Activated B cell treated with CpG ODN at 0.5 μM for 24 hours (primary cell): ENCODE measurements around the gene SMCO2. TPM values are rescaled to one million over a fixed set of nuclear protein-coding genes. Genes with fewer than 3 reads are reported as not detected.

ENCODE experiments used
- ATAC-seq: fragments of 200-7000 bp; cut with Tn5 transposase; one replicate; pipeline ENCODE4 v1.10.0; 2021; ENCODE audit warnings: low read depth, mild to moderate bottlenecking, moderate library complexity
- CTCF ChIA-PET: fragments of 350-600 bp; sonication (Branson Sonifier 250); formaldehyde crosslinking; loops from one replicate; lab custom pipeline; 2021; ENCODE audit warnings: antibody characterized with exemption; lab: Charles Lee
- POLR2A ChIA-PET: fragments of 350-600 bp; sonication (Branson Sonifier 250); formaldehyde crosslinking; loops from one replicate; lab custom pipeline; 2021; ENCODE audit warnings: antibody characterized with exemption; lab: Charles Lee
- DNase-seq: peaks from one replicate; pipeline ENCODE4 v3.0.0; 2022
- H3K27ac Mint-ChIP-seq: one replicate; pipeline ENCODE4 v1.8.0; 2020; ENCODE audit warnings: mixed read lengths
- H3K27me3 Mint-ChIP-seq: one replicate; pipeline ENCODE4 v1.8.0; 2021; ENCODE audit warnings: mixed read lengths
- H3K36me3 Mint-ChIP-seq: one replicate; pipeline ENCODE4 v1.8.0; 2021; ENCODE audit warnings: low read depth, mixed read lengths
- H3K4me1 Mint-ChIP-seq: one replicate; pipeline ENCODE4 v1.8.0; 2021; ENCODE audit warnings: mixed read lengths
- H3K4me3 Mint-ChIP-seq: one replicate; pipeline ENCODE4 v1.8.0; 2020; ENCODE audit warnings: mild to moderate bottlenecking, mixed read lengths
- H3K9me3 Mint-ChIP-seq: one replicate; pipeline ENCODE4 v1.8.0; 2020; ENCODE audit warnings: mixed read lengths
- intact Hi-C: fragments of 100-400 bp; cut with micrococcal nuclease; formaldehyde crosslinking; loops from one replicate; pipeline ENCODE4 v1.15.1; 2024
- total RNA-seq: library from RNA; stranded (reverse); gene quantifications from 2 replicates; pipeline ENCODE4 v1.2.3, GENCODE V29; 2022
- TF ChIP-seq, protein P1 (sequence below): fragments of 200-600 bp; IDR thresholded peaks from one replicate; pipeline ENCODE4 v1.8.0; 2022; ENCODE audit warnings: antibody characterized with exemption, mild to moderate bottlenecking

SMCO2 gene
- total RNA-seq, 1 donor from 2014 or later, result not detected

DNA sequence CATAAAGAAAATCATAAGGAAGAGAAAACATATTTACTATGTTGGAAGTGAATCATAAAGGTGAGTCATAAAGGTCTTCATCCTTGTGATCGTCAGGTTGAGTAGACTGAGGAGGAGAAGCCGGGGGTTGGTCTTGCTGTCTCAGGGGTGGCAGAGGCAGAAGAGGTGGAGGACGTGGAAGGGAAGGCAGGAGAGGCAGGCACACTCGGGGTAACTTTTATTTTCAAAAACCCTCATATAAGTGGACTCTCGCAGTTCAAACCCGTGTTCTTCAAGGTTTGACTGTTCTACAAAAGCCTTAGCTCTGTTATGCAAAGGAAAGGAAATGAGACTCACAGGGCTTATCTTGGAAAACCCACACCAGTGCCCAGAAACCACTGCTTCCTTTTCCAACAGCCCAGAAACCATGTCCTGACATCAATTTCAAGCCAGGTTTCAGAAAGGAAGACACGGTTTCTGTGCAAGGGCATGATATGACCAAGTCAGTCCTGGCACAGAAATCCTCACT is 14.0 kb downstream of the SMCO2 start:
- ChIA-PET POLR2A (no interaction called here), CTCF (interaction anchor here (0.6 to 2.3 kb wide), 2 partner anchors 26 to 774 kb away, joined by 3 to 5 read pairs; no protein-coding TSS in a partner anchor)
- peaks cover 5% of the 10 kb centered on the region for H3K4me1 Mint-ChIP-seq
- intact Hi-C loops, result no loop called here
- DNase-seq (no peak), ATAC-seq (no peak)
- peaks cover 20% of the 10 kb centered on the region for H3K27me3 Mint-ChIP-seq
- TF ChIP-seq, protein P1, sequence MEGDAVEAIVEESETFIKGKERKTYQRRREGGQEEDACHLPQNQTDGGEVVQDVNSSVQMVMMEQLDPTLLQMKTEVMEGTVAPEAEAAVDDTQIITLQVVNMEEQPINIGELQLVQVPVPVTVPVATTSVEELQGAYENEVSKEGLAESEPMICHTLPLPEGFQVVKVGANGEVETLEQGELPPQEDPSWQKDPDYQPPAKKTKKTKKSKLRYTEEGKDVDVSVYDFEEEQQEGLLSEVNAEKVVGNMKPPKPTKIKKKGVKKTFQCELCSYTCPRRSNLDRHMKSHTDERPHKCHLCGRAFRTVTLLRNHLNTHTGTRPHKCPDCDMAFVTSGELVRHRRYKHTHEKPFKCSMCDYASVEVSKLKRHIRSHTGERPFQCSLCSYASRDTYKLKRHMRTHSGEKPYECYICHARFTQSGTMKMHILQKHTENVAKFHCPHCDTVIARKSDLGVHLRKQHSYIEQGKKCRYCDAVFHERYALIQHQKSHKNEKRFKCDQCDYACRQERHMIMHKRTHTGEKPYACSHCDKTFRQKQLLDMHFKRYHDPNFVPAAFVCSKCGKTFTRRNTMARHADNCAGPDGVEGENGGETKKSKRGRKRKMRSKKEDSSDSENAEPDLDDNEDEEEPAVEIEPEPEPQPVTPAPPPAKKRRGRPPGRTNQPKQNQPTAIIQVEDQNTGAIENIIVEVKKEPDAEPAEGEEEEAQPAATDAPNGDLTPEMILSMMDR, result no peak
- peaks cover 3% of the 10 kb centered on the region for H3K9me3 Mint-ChIP-seq
- no peak overlapping the region for H3K27ac Mint-ChIP-seq
- no peak overlapping the region for H3K4me3 Mint-ChIP-seq
- H3K36me3 Mint-ChIP-seq, result no peaks in the 10 kb centered on the region

DNA sequence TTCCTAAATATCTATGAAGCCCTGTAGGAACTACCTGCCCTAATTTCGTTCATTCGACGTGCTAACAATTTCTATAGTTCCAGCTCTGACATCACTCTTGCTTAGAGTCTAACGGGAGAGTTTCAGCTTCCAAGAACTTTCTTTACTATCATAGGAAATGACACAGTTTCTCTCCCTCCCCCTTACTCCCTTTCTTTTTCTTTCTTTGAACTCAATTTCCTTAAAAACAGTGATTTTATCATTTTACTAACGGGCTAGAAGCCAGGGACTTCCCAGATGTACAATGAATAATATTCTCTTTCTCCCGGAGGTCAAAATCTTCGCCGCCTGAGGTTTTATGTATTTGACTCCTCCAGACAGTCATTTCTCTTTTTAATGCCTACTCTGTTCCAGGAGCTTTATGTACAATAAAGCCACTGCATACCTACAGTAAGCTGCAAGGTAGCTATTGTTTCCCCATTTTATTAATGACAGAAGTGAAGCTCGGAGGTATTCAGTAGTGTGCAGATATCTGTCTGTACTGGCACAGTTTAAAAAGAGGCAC is 15.7 kb downstream of the SMCO2 start:
- H3K27ac Mint-ChIP-seq, result no peak overlapping the region
- H3K27me3 Mint-ChIP-seq, result peaks cover 17% of the 10 kb centered on the region
- H3K4me1 Mint-ChIP-seq, result peaks cover 7% of the 10 kb centered on the region
- no peak overlapping the region for H3K4me3 Mint-ChIP-seq
- TF ChIP-seq, protein P1, result no peak
- DNase-seq (no peak), ATAC-seq (no peak)
- H3K36me3 Mint-ChIP-seq, result no peaks in the 10 kb centered on the region
- H3K9me3 Mint-ChIP-seq, result peaks cover 3% of the 10 kb centered on the region
- ChIA-PET CTCF (interaction anchor here (2.3 kb wide), 1 partner anchor 28 kb away, joined by 5 read pairs; no protein-coding TSS in a partner anchor), POLR2A (no interaction called here)
- intact Hi-C loops, result no loop called here

DNA sequence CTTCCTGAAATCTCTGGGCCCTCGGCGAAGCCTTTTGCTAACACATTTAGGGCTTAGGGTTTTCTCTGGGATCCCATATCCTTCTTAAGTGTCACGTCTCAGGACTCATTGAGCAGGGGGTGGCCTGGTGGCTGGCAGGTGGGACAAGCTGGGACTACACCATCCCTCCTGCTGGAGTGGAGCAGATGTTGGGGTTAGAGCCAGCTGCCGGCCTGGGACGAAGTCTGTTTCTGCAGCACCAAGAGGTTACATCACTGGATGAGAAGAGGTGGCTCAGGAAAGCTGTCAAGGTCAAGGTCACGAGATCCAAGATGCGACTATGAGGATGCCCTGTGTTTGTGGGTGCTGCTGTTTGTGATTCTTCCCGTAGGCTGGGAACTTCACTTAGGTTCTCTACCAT is 16.3 kb downstream of the SMCO2 start:
- no peak for DNase-seq
- ChIA-PET CTCF (no interaction called here), POLR2A (no interaction called here)
- peaks cover 13% of the 10 kb centered on the region for H3K4me1 Mint-ChIP-seq
- no peak overlapping the region for H3K4me3 Mint-ChIP-seq
- intact Hi-C loops, result no loop called here
- ATAC-seq, result no peak
- peaks cover 3% of the 10 kb centered on the region for H3K9me3 Mint-ChIP-seq
- no peak overlapping the region for H3K27ac Mint-ChIP-seq
- TF ChIP-seq, protein P1, result no peak
- peaks cover 13% of the 10 kb centered on the region for H3K27me3 Mint-ChIP-seq
- no peaks in the 10 kb centered on the region for H3K36me3 Mint-ChIP-seq

DNA sequence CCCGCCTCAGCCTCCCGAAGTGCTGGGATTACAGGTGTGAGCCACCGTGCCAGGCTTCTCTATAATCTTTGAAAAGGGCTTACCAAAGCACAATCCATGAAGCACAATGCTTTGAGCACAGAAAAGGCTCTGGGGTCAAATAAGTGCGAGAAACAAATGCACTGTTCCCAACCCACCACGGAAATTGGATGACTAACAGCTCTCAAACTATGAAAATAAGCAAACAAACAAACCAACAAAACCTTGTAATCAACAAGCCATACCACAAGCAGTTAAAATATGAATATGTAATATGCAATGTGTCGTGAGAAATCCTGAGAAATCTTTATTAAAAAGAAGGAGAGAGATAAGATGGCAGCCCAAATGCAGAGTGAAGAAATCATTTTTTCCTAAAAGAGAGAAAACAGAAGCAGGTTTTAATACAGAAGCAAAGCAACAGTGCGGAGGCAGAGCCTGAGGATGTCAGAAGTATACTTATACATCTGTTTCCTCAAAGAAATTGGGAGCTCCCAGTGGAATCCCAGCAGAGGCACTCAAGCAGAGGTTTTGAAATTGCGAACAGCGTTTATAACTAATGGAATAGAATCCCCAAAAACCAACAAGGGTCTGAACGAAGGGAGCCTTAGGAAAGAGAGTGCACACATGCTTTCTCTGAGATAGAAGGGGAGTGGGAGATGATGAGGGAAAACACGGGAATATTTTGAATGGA is 17.1 kb downstream of the SMCO2 start:
- Mint-ChIP-seq H3K36me3 (no peaks in the 10 kb centered on the region), H3K4me3 (no peak overlapping the region), H3K27ac (no peak overlapping the region), H3K27me3 (peaks cover 13% of the 10 kb centered on the region), H3K4me1 (peaks cover 15% of the 10 kb centered on the region), H3K9me3 (peaks cover 3% of the 10 kb centered on the region)
- TF ChIP-seq, protein P1, result no peak
- ChIA-PET POLR2A (no interaction called here), CTCF (no interaction called here)
- DNase-seq, result no peak
- intact Hi-C loops, result no loop called here
- ATAC-seq, result no peak

DNA sequence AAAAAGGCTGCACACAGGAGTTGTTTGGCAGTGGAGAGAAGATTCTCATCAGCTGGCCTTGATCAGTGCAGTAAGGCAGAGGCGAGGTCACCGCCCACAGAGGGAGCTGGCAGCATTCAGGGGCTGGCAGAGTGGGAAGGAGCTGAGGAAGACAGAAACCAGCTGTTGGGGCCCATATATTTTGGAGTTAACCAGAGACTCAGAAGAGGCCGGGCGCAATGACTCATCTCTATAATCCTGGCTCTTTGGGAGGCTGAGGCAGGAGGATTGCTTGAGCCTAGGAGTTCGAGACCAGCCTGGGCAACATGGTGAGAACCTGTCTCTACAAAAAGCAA is 17.7 kb downstream of the SMCO2 start:
- no peaks in the 10 kb centered on the region for H3K36me3 Mint-ChIP-seq
- H3K4me3 Mint-ChIP-seq, result no peak overlapping the region
- intact Hi-C loops, result no loop called here
- H3K9me3 Mint-ChIP-seq, result peaks cover 2% of the 10 kb centered on the region
- CTCF ChIA-PET, result no interaction called here
- peaks cover 15% of the 10 kb centered on the region for H3K4me1 Mint-ChIP-seq
- DNase-seq, result no peak
- no peak for ATAC-seq
- POLR2A ChIA-PET, result no interaction called here
- H3K27me3 Mint-ChIP-seq, result peaks cover 11% of the 10 kb centered on the region
- TF ChIP-seq, protein P1, result no peak
- no peak overlapping the region for H3K27ac Mint-ChIP-seq
